Upper lobe of right lung (tissue), 1 donor: Measurements from ENCODE around the gene LLGL2. TPM values are rescaled to one million over a fixed set of nuclear protein-coding genes. Genes with fewer than 3 reads are reported as not detected.

Experiments used
- ATAC-seq: fragments of 200-7000 bp; cut with Tn5 transposase; one replicate; pipeline ENCODE4 v1.9.1; 2020; ENCODE audit warnings: mild to moderate bottlenecking, moderate library complexity
- DNase-seq: peaks from one replicate; pipeline ENCODE4 v3.0.0-alpha.2; 2020
- H3K27ac ChIP-seq: fragments of 200-600 bp; one replicate; pipeline ENCODE4 v1.8.0; 2022
- H3K27me3 ChIP-seq: fragments of 200-600 bp; one replicate; pipeline ENCODE4 v1.8.0; 2022; ENCODE audit warnings: mild to moderate bottlenecking
- H3K36me3 ChIP-seq: fragments of 200-600 bp; one replicate; pipeline ENCODE4 v1.8.0; 2022
- H3K4me1 ChIP-seq: fragments of 200-600 bp; one replicate; pipeline ENCODE4 v1.8.0; 2022
- H3K4me3 ChIP-seq: fragments of 200-600 bp; one replicate; pipeline ENCODE4 v1.8.0; 2022; ENCODE audit warnings: mild to moderate bottlenecking
- H3K9me3 ChIP-seq: fragments of 200-600 bp; one replicate; pipeline ENCODE4 v1.8.0; 2022
- intact Hi-C: fragments of 100-400 bp; cut with DNase I; formaldehyde crosslinking; loops from one replicate; pipeline ENCODE4 v1.11.0; 2022
- total RNA-seq: library from RNA; stranded (reverse); fragmentation: NEBNext Ultra II Directional; extraction: Animal tissue kit (Norgen Biotek cat#: 25700); gene quantifications from one replicate; pipeline ENCODE4 v1.2.1, GENCODE V29; 2021
- TF ChIP-seq, protein P1 (sequence below): fragments of 200-600 bp; IDR thresholded peaks from one replicate; pipeline ENCODE4 v1.8.0; 2022; ENCODE audit warnings: antibody characterized with exemption
- donor health status: DM: no; HTN: yes; CAD: no; lungs with severe emphysema.

LLGL2 gene
- total RNA-seq, 1 donor from 2014 or later = 133 TPM

DNA sequence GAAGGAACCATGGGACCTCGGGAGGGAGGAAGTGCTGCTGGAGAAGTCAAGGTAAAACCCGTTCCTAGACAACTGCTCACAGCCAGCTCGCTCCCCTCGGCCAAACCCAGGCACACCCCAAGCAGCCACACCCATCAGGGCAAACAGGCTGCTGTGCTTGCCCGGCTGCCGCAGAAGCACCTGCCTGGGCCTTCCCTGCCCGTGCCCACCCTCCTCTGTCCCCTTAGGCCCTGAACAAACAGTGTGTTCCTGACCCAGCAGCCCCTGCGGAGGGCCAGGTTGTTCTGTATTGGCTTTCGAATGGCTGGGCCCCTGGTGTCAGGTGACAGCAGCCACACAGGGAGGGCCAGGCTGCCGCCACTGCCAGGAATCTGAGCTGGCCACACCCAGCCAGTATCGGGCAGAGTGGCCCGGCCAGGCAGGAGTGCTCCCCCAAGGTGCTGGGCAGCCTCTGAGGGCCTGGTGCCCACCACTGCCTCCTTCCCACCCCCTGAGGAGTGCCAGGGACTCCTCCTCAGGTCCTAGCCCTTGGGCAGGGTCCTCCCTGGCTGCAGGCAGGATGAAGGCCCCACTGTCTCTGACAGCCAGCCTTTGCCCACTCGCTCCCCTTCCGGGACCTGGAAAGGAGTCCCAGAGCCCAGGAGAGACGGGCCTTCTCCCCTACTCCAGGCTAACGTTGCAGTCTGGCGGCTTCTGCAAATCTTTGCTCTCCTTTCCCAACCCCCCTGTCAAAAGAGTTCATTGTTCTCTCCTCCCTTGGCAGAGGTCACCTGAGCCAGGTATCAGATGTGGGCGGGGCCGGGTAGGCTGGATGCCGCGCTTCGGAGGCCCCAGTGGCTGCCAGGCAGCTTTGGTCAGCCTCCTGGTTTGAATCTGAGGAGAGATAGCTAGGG is 24.0 kb downstream of the LLGL2 start:
- H3K4me3 ChIP-seq = peak overlapping the region; percentile 14
- TF ChIP-seq, protein P1, sequence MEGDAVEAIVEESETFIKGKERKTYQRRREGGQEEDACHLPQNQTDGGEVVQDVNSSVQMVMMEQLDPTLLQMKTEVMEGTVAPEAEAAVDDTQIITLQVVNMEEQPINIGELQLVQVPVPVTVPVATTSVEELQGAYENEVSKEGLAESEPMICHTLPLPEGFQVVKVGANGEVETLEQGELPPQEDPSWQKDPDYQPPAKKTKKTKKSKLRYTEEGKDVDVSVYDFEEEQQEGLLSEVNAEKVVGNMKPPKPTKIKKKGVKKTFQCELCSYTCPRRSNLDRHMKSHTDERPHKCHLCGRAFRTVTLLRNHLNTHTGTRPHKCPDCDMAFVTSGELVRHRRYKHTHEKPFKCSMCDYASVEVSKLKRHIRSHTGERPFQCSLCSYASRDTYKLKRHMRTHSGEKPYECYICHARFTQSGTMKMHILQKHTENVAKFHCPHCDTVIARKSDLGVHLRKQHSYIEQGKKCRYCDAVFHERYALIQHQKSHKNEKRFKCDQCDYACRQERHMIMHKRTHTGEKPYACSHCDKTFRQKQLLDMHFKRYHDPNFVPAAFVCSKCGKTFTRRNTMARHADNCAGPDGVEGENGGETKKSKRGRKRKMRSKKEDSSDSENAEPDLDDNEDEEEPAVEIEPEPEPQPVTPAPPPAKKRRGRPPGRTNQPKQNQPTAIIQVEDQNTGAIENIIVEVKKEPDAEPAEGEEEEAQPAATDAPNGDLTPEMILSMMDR = no peak
- intact Hi-C loops = no loop called here
- H3K27me3 ChIP-seq = no peaks in the 10 kb centered on the region
- no peaks in the 10 kb centered on the region for H3K9me3 ChIP-seq
- ATAC-seq = peak; percentile 94
- H3K27ac ChIP-seq = peak overlapping the region; percentile 93
- no peaks in the 10 kb centered on the region for H3K4me1 ChIP-seq
- no peaks in the 10 kb centered on the region for H3K36me3 ChIP-seq
- peak; percentile 94 for DNase-seq

DNA sequence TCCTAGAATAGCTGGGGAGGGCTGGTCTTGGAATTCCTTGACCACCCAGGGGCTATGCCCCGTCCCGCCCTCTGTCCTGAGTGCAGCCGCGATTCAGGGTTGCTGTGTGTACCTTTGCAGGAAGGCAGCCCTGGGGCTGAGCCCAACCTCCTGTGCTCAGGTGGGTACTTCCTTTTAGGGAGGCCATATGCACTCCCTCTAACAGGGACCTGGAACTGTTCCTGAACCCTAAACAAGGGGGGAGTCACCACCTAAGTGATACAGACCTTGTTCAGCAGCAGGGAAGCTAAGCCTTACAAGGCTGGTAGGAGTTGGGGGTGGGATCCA is 24.6 kb downstream of the LLGL2 start:
- TF ChIP-seq, protein P1 = no peak
- intact Hi-C loops = no loop called here
- H3K27ac ChIP-seq = peak overlapping the region; percentile 93
- ATAC-seq = peak; percentile 34
- H3K4me3 ChIP-seq = no peak overlapping the region
- no peak for DNase-seq
- no peaks in the 10 kb centered on the region for H3K27me3 ChIP-seq
- no peaks in the 10 kb centered on the region for H3K36me3 ChIP-seq
- H3K9me3 ChIP-seq = no peaks in the 10 kb centered on the region
- no peaks in the 10 kb centered on the region for H3K4me1 ChIP-seq

DNA sequence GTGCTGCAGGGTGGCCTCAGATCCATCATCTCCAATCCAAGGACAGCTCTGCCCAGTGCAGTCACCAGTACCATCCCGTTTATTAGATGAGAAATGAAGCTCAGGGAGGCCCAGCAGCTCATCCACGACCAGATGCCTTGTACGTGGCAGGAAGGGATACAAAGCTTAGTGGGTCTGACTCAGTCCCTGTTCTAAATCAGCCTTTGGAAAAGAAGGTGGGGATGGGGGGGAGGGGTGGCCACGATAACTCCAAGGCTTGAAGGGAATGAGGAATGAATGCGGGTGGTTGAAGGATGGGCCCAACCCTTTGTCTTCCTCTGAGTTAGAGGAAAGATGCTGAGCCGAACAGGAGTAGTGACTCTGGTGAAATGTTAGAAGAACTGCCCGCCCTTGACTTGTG is 25.8 kb downstream of the LLGL2 start:
- no peaks in the 10 kb centered on the region for H3K36me3 ChIP-seq
- ATAC-seq (no peak), DNase-seq (no peak)
- H3K27ac ChIP-seq = peak overlapping the region; percentile 93
- intact Hi-C loops = no loop called here
- TF ChIP-seq, protein P1 = no peak
- no peaks in the 10 kb centered on the region for H3K27me3 ChIP-seq
- H3K4me3 ChIP-seq = no peak overlapping the region
- H3K9me3 ChIP-seq = no peaks in the 10 kb centered on the region
- no peaks in the 10 kb centered on the region for H3K4me1 ChIP-seq

DNA sequence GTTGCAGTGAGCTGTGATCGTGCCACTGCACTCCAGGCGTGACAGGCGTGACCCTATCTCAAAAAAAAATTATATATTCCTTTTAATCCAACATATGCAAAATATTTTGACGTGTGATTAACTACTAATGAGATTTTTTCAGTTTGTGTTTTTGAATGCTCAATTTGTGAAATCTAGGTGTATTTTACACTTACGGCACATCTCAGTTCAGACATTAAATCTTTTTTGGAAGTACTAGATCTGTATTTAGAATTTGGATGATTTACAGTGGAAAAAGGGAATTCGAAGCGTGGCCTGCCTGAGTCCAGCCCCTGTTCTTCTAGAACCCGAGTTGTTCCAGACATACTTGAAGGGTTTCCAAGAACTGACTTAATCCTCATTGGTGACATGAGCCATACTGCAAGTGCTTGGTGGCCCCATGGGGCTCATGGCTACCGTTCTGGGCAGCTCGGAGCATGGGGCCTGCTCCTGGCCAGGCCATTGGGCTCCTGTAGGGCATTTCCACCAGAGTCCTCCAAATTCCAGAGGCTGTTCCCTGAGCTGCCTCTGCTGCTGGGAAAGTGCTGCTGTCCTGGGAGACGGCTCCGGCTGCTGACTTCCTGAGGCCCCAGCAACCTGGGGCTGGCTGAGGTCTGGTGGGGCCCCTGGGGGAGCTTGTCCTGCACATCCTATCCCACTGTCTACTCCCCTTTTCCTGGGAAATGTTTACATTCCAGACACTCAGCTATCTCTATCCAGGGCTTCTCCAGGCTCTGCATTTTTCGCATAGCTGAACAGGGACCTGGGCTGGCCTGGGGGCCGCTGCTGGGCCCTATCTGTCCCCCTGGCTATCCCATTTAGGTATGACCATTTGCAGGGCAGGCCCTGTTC is 27.2 kb downstream of the LLGL2 start:
- no peaks in the 10 kb centered on the region for H3K36me3 ChIP-seq
- no peaks in the 10 kb centered on the region for H3K27me3 ChIP-seq
- H3K27ac ChIP-seq = peak overlapping the region; percentile 17
- intact Hi-C loops = no loop called here
- H3K4me3 ChIP-seq = no peak overlapping the region
- DNase-seq (no peak), ATAC-seq (no peak)
- TF ChIP-seq, protein P1 = no peak
- H3K4me1 ChIP-seq = peaks cover 5% of the 10 kb centered on the region
- no peaks in the 10 kb centered on the region for H3K9me3 ChIP-seq

DNA sequence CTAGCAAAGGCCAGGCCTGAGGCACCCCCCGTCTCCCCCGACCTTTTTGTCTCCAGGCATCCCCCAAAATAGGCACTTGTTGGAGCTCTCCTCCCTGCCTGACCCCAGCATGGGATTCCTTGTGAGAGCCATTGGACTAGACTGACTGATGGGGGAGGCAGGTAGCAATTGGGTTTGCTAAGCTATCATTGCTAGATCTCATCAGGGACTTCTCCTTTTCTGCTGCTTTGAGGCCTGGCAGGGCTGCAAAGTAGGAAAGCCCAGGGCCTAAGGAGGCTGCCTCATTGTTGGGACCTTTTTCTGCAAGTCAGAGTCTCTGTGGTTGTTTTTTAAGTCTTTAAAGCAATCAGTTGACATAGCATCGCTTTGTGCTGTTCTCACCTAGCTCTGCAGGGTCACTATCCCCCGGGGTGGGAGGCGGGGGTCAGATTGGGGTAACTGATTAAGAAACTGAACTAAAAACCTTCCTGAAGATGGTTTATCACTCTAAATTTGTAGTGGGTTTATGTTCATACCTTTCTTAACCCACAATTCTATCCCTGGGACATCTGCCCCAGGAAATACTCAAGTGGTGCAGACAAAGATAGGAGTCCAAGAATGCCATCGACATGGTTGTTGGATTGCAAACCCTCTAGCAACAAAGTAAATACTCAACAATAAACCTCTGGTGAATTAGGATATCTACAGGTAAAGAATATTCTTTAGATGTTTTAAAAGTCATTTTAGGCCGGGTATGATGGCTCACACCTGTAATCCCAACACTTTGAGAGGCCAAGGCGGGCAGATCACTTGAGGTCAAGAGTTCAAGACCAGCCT is 28.0 kb downstream of the LLGL2 start:
- no peaks in the 10 kb centered on the region for H3K36me3 ChIP-seq
- H3K9me3 ChIP-seq = no peaks in the 10 kb centered on the region
- H3K4me3 ChIP-seq = no peak overlapping the region
- intact Hi-C loops = no loop called here
- DNase-seq (no peak), ATAC-seq (no peak)
- TF ChIP-seq, protein P1 = no peak
- H3K4me1 ChIP-seq = peaks cover 11% of the 10 kb centered on the region
- no peaks in the 10 kb centered on the region for H3K27me3 ChIP-seq
- peak overlapping the region; percentile 17 for H3K27ac ChIP-seq
